UCSD-AML1 (cell line): Measurements from ENCODE around the gene CD200R1.

Source experiments
- DNase-seq: peaks from one replicate; lab custom pipeline; 2025; ENCODE audit not compliant: unreplicated experiment; lab: John Stamatoyannopoulos, UW

Gene CD200R1

GRCh38 chr3:112974894-112975293, at the start of gene CD200R1:
CD200R1 (minus strand) TSS chr3:112975103; CDS start chr3:112974857, 246 bp downstream.
- DNase-seq, result peak; percentile 17

GRCh38 chr3:113021471-113021870, 46.6 kb upstream of the CD200R1 start:
- DNase-seq, result no peak

GRCh38 chr3:113019182-113020137, 44.6 kb upstream of the CD200R1 start:
- DNase-seq, result peak; percentile 94

- DNase-seq, result no peak
These were observed 43.8 kb upstream of the CD200R1 start for GRCh38 chr3:113018536-113019181.

- no peak for DNase-seq
These were observed 38.7 kb upstream of the CD200R1 start for GRCh38 chr3:113013593-113013992.

GRCh38 chr3:113008117-113008516, 33.2 kb upstream of the CD200R1 start:
- no peak for DNase-seq

- DNase-seq, result no peak
These were observed 31.6 kb upstream of the CD200R1 start for GRCh38 chr3:113006359-113007056.

GRCh38 chr3:113005611-113006010, 30.7 kb upstream of the CD200R1 start:
- DNase-seq, result no peak

GRCh38 chr3:113002679-113003078, 27.8 kb upstream of the CD200R1 start:
- DNase-seq, result peak; percentile 12

GRCh38 chr3:113002037-113002436, 27.1 kb upstream of the CD200R1 start:
- no peak for DNase-seq

GRCh38 chr3:113000691-113001090, 25.8 kb upstream of the CD200R1 start:
- no peak for DNase-seq

GRCh38 chr3:112995800-112996199, 20.9 kb upstream of the CD200R1 start:
- DNase-seq, result no peak

GRCh38 chr3:112990672-112991602, 16.0 kb upstream of the CD200R1 start, which contains the start of gene GTPBP8:
GTPBP8 (plus strand) TSS chr3:112990984; CDS start chr3:112991000, 16 bp downstream.
- peak; percentile 88 for DNase-seq

- DNase-seq, result no peak
These were observed 12.9 kb upstream of the CD200R1 start for GRCh38 chr3:112987710-112988334.

- DNase-seq, result no peak
These were observed 9.6 kb upstream of the CD200R1 start for GRCh38 chr3:112984485-112984884.

- no peak for DNase-seq
These were observed 7.8 kb upstream of the CD200R1 start for GRCh38 chr3:112982710-112983109.

- DNase-seq, result no peak
These were observed 5.2 kb upstream of the CD200R1 start for GRCh38 chr3:112980080-112980479.

- no peak for DNase-seq
These were observed 4.4 kb upstream of the CD200R1 start for GRCh38 chr3:112979244-112979832.

GRCh38 chr3:112976953-112977352, 2.0 kb upstream of the CD200R1 start:
- DNase-seq, result no peak
